HCT116 (cell line): ENCODE measurements around the gene DIS3L2.

ENCODE experiments used
- ELF1 ChIP-seq: IDR thresholded peaks from 2 replicates; pipeline ENCODE4 v1.6.1; 2012; ENCODE audit warnings: low read depth, borderline replicate concordance
- EZH2 ChIP-seq: fragments of 200-600 bp; sonication (generic); IDR thresholded peaks from 2 replicates; pipeline ENCODE4 v1.6.1; 2017; ENCODE audit warnings: antibody characterized with exemption, mixed run types
- EZH2phosphoT487 ChIP-seq: fragments of 200-600 bp; IDR thresholded peaks from 2 replicates; pipeline ENCODE4 v1.6.1; 2018; ENCODE audit warnings: antibody characterized with exemption, borderline replicate concordance
- JUND ChIP-seq: IDR thresholded peaks from 2 replicates; pipeline ENCODE4 v1.6.1; 2012
- POLR2A ChIP-seq: IDR thresholded peaks from 2 replicates; pipeline ENCODE4 v1.7.0; 2011; ENCODE audit warnings: borderline replicate concordance; ENCODE audit not compliant: insufficient read depth, insufficient read length; ENCODE audit errors: extremely low read depth
- POLR2AphosphoS5 ChIP-seq: IDR thresholded peaks from 2 replicates; pipeline ENCODE4 v1.6.1; 2011; ENCODE audit warnings: mild to moderate bottlenecking, low read depth, low read length, moderate library complexity
- SIN3A ChIP-seq: IDR thresholded peaks from 2 replicates; pipeline ENCODE4 v1.6.1; 2012; ENCODE audit warnings: low read depth
- SP1 ChIP-seq: IDR thresholded peaks from 2 replicates; pipeline ENCODE4 v1.6.1; 2012; ENCODE audit warnings: low read depth
- SRF ChIP-seq: IDR thresholded peaks from 2 replicates; pipeline ENCODE4 v1.6.1; 2012; ENCODE audit warnings: low read depth
- YY1 ChIP-seq: IDR thresholded peaks from 2 replicates; pipeline ENCODE4 v1.6.1; 2011; ENCODE audit warnings: low read length, low read depth, moderate library complexity, mild to moderate bottlenecking; ENCODE audit not compliant: insufficient replicate concordance; ENCODE audit errors: extremely low read depth
- ZNF274 ChIP-seq: fragments of 200-500 bp; sonication (Bioruptor generic); IDR thresholded peaks from 2 replicates; pipeline ENCODE4 v1.6.1; 2014; ENCODE audit warnings: mild to moderate bottlenecking, low read depth, low read length, inconsistent platforms
- TF ChIP-seq, protein P1 (sequence below), 3 experiments: fragments of 200-600 bp in 1 of 3; sonication (generic) in 1 of 3; IDR thresholded peaks in 2 of 3; conservative IDR thresholded peaks in 1 of 3; 2 replicates each; pipeline ENCODE4 v1.5.1; 2012 to 2017; ENCODE audit warnings: low read depth in 2 of 3, low read length in 2 of 3, antibody characterized with exemption in 1 of 3, borderline replicate concordance in 1 of 3, control low read depth in 1 of 3, mild to moderate bottlenecking in 1 of 3, mixed read lengths in 1 of 3, mixed run types in 1 of 3, moderate library complexity in 1 of 3; ENCODE audit not compliant: insufficient read depth in 1 of 3
- TF ChIP-seq, protein P2 (sequence below): IDR thresholded peaks from 2 replicates; pipeline ENCODE4 v1.6.1; 2012
- TF ChIP-seq, protein P3 (sequence below): IDR thresholded peaks from 2 replicates; pipeline ENCODE4 v1.6.1; 2012

DNA sequence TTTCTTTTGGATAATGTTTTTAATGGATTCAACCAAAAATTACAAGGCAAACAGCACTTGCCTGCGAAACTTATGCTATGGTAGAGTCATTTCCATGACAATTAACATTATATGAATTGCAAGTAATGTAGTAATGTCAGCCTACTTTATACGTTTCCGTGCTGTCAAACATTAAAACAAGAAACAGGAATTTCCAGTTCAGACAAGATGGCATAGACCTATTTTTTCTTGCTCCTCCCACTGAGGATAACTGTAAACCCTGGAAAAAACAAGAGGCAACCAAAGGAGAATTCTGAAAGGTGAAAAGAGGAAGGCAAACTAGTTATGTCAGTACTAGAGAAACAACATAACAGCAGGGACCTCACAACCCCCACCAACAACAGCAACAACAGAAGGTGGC lies 170.7 kb downstream of the DIS3L2 start:
- TF ChIP-seq, protein P1, sequence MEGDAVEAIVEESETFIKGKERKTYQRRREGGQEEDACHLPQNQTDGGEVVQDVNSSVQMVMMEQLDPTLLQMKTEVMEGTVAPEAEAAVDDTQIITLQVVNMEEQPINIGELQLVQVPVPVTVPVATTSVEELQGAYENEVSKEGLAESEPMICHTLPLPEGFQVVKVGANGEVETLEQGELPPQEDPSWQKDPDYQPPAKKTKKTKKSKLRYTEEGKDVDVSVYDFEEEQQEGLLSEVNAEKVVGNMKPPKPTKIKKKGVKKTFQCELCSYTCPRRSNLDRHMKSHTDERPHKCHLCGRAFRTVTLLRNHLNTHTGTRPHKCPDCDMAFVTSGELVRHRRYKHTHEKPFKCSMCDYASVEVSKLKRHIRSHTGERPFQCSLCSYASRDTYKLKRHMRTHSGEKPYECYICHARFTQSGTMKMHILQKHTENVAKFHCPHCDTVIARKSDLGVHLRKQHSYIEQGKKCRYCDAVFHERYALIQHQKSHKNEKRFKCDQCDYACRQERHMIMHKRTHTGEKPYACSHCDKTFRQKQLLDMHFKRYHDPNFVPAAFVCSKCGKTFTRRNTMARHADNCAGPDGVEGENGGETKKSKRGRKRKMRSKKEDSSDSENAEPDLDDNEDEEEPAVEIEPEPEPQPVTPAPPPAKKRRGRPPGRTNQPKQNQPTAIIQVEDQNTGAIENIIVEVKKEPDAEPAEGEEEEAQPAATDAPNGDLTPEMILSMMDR (IDR thresholded peaks at IDR 0.05 in 2 of 3, conservative IDR thresholded peaks at IDR 0.05 in 1 of 3; ENCODE audit: borderline replicate concordance in 1 of 3, insufficient read depth in 1 of 3, low read depth in 2 of 3, low read length in 2 of 3) = no peak
- TF ChIP-seq JUND (no peak), EZH2 (no peak), POLR2A (no peak), POLR2AphosphoS5 (no peak), ELF1 (no peak), ZNF274 (no peak), SRF (no peak), YY1 (no peak), EZH2phosphoT487 (no peak), SP1 (no peak), SIN3A (no peak)
- TF ChIP-seq, protein P2, sequence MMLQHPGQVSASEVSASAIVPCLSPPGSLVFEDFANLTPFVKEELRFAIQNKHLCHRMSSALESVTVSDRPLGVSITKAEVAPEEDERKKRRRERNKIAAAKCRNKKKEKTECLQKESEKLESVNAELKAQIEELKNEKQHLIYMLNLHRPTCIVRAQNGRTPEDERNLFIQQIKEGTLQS = no peak
- TF ChIP-seq, protein P3, sequence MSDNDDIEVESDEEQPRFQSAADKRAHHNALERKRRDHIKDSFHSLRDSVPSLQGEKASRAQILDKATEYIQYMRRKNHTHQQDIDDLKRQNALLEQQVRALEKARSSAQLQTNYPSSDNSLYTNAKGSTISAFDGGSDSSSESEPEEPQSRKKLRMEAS = no peak
